Tibial nerve (tissue), 4 donors: Measurements from ENCODE around the gene ZBTB21.

ENCODE experiments used
- EP300 ChIP-seq, 2 donors: sonication (generic); formaldehyde crosslinking; IDR thresholded peaks; one replicate each; pipeline ENCODE4 v1.6.1; 2017; ENCODE audit warnings: antibody characterized with exemption in 2 of 2, mild to moderate bottlenecking in 1 of 2
- POLR2A ChIP-seq, 2 donors: fragments of 450-650 bp; IDR thresholded peaks; one replicate each; pipeline ENCODE4 v1.6.1; 2017; ENCODE audit warnings: antibody characterized with exemption in 2 of 2, mild to moderate bottlenecking in 2 of 2, moderate library complexity in 2 of 2
- TF ChIP-seq, protein P1 (sequence below), 5 experiments: fragments of 200-600 bp in 3 of 5; fragments of 450-650 bp in 2 of 5; sonication (generic) in 3 of 5; IDR thresholded peaks; one replicate each; pipeline ENCODE4 v1.5.1; 2016 to 2019; ENCODE audit warnings: antibody characterized with exemption in 5 of 5, mild to moderate bottlenecking in 3 of 5, moderate library complexity in 2 of 5

DNA sequence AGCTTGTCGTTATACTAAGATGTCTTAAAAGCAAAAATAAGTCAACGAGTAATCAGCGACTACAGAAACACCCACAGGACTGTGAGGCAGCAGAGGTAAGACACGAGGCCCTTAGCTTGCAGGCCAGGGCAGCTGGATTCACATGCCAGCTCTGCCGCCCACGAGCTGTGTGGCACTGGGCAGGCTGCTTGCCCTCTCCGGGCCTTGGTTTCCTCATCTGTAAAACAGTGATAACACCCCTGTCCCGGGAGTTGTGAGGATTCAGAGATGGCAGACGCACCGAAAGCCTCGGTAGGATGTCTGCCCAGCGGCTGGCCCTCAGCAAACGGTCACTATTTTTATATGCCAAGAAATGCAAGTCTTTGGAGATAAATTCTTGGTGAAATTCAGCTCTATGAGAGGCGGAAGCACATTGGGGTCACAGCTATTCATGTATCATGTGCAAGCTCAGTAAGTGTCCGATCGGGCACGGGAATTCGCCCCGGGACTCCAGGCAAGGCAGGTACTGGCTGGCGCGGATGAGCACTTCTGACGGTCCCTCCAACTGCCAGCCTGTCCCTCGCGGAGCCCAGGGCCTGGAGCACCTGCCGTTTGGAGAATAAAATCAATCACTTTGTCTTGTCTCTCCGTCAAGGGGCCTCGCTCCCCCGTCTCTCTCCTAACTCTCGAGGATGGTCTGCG, 57.5 kb downstream of the ZBTB21 start:
- TF ChIP-seq, protein P1, sequence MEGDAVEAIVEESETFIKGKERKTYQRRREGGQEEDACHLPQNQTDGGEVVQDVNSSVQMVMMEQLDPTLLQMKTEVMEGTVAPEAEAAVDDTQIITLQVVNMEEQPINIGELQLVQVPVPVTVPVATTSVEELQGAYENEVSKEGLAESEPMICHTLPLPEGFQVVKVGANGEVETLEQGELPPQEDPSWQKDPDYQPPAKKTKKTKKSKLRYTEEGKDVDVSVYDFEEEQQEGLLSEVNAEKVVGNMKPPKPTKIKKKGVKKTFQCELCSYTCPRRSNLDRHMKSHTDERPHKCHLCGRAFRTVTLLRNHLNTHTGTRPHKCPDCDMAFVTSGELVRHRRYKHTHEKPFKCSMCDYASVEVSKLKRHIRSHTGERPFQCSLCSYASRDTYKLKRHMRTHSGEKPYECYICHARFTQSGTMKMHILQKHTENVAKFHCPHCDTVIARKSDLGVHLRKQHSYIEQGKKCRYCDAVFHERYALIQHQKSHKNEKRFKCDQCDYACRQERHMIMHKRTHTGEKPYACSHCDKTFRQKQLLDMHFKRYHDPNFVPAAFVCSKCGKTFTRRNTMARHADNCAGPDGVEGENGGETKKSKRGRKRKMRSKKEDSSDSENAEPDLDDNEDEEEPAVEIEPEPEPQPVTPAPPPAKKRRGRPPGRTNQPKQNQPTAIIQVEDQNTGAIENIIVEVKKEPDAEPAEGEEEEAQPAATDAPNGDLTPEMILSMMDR (IDR thresholded peaks at IDR 0.05), result no peak
- TF ChIP-seq POLR2A (IDR thresholded peaks at IDR 0.05), result no peak
- no peak for TF ChIP-seq EP300 (IDR thresholded peaks at IDR 0.05)
